ENCODE measurements around the gene FHOD3.

The FHOD3 gene

DNA sequence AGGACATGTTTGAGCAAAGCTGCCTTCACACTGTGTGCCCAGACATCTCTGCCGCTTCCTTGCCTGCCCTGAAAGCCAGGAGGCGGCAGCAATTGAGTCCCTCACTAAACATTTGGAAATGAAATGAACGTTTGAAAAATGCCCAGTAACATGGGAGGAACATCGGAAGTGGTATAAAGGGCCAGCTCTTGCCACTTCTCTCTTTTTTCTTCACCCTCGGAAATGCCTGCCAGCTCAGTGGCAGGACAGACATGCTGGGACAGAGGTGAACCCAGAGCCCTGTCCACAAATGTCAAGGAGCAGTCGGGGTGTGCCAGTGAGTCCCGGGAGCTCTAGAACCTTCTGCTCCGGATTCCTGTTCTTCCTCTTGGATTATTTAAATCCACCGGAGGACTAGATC is 485.2 kb downstream of the FHOD3 start:
- no peaks in the 10 kb centered on the region for H3K27me3 Mint-ChIP-seq
- no peaks in the 10 kb centered on the region for H3K9me3 Mint-ChIP-seq
- peaks cover 3% of the 10 kb centered on the region for H3K36me3 Mint-ChIP-seq
- DNase-seq (ENCODE audit: low spot score in 2 of 2) (no peak), ATAC-seq (ENCODE audit: low read depth) (no peak)
- no peaks in the 10 kb centered on the region for H3K4me1 Mint-ChIP-seq
- no peak overlapping the region for H3K4me3 Mint-ChIP-seq
- H3K27ac Mint-ChIP-seq = no peak overlapping the region

DNA sequence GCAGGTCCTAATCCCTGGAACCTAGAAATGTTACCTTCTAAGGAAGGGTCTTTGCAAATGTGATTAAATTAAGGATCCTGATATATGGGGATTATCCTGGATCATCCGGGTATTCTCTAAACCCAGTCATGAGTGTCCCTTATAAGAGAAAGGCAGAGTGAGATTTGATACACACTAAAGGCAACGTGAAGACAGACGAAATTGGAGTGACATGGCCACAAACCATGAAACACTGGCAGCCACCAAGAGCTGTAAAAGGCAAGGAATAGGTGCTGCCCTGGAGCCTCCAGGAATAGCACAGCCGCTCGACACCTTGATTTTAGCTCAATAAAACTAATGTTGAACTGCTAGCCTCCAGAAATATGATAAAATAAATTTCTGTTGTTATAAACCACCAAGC is 486.3 kb downstream of the FHOD3 start:
- H3K36me3 Mint-ChIP-seq = peaks cover 5% of the 10 kb centered on the region
- DNase-seq (ENCODE audit: low spot score in 2 of 2) = no peak
- H3K4me3 Mint-ChIP-seq = no peak overlapping the region
- no peak for ATAC-seq (ENCODE audit: low read depth)
- no peaks in the 10 kb centered on the region for H3K9me3 Mint-ChIP-seq
- H3K4me1 Mint-ChIP-seq = no peaks in the 10 kb centered on the region
- H3K27me3 Mint-ChIP-seq = no peaks in the 10 kb centered on the region
- H3K27ac Mint-ChIP-seq = no peak overlapping the region

DNA sequence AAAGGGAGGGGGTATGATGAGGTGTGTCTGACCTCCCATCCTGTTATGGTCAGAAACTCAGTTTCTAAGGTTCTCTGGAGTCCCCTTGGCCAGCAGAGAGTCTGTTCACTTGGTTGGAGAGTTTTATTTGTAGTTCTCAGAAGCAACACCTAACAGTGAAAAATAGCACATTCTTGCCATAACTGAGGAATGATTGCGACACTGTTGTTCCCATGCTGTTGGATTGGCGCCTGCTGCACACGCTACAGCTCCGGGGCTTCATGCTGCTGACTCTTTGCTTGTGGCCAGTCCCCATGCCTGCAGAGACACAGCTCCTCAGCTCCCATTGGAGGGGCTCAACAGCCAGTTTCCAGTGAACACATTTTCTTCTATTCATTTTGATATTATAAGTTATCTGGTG is 489.2 kb downstream of the FHOD3 start:
- Mint-ChIP-seq H3K27ac (no peak overlapping the region), H3K4me3 (no peak overlapping the region), H3K4me1 (no peaks in the 10 kb centered on the region), H3K9me3 (peaks cover 5% of the 10 kb centered on the region), H3K36me3 (peaks cover 20% of the 10 kb centered on the region), H3K27me3 (no peaks in the 10 kb centered on the region)
- DNase-seq (ENCODE audit: low spot score in 2 of 2) = no peak
- ATAC-seq (ENCODE audit: low read depth) = no peak

DNA sequence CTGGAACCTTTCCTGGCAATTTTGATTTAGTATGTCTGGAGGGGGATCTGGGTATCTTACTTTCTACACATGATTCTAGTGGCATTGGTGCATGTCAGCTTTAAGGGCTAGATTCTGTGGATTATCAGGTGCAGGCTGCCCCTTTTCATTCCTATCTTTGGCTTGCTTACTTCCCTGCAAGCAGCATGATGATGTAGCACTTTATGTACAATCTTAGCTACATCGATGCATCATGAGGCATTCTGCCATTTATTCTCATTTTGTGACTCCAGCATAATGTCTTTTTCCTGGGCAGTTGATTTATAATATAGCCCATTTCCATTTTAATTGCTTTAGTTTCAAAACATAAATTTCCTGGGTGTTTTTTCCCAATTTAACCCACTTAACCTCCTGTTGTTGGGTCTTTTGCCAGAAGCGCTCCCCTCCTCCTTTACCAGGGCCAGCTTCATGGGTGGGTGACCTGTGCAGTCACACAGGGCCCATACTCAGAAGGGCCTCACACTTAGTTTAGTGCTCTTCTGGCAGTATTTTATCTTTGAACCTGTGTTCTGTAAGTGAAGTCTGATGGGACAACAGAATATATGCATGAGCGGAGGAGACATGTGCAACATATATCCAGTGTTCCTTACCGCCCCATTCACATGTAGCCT is 495.2 kb downstream of the FHOD3 start:
- ATAC-seq (ENCODE audit: low read depth) (no peak), DNase-seq (ENCODE audit: low spot score in 2 of 2) (no peak)
- Mint-ChIP-seq H3K9me3 (peaks cover 5% of the 10 kb centered on the region), H3K27me3 (no peaks in the 10 kb centered on the region), H3K36me3 (peaks cover 47% of the 10 kb centered on the region), H3K27ac (no peak overlapping the region), H3K4me1 (no peaks in the 10 kb centered on the region), H3K4me3 (no peak overlapping the region)

DNA sequence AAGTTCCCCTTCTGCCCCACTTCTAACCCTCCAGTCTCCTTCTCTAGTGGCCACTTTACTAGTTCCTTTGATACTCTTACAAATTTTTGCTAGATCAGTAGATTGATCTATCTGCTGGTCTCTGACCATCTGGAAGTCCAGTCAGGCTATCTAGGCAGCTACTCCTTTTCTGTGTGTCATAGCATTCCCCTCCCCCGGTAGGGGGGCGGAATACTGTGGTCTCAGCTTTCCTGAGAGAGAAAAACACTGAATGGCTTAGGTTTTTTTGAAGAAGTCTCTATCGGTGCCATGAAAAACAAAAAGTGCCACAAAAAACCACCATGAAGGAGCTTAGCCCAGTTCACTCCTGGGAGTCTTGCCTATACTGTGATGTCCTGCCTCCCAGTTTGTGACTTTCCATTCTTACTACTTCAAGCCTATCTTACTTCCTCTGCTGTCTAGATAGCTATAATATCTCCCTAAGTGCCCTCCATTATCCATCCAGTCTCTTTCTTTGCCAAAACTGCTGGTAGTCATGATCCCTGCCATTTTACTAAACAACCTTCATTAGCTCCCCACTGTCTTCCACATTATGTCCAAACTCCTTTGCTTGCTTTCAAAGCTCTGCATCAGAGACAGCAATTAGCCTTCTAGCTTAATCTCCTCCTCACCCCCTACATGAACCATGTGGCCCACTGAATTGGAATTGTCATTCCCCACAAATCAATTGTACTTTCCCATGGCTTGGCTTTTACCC is 501.4 kb downstream of the FHOD3 start:
- DNase-seq (ENCODE audit: low spot score in 2 of 2) (no peak), ATAC-seq (ENCODE audit: low read depth) (no peak)
- H3K27ac Mint-ChIP-seq = no peak overlapping the region
- no peaks in the 10 kb centered on the region for H3K9me3 Mint-ChIP-seq
- no peak overlapping the region for H3K4me3 Mint-ChIP-seq
- H3K27me3 Mint-ChIP-seq = no peaks in the 10 kb centered on the region
- no peaks in the 10 kb centered on the region for H3K4me1 Mint-ChIP-seq
- H3K36me3 Mint-ChIP-seq = peaks cover 59% of the 10 kb centered on the region

DNA sequence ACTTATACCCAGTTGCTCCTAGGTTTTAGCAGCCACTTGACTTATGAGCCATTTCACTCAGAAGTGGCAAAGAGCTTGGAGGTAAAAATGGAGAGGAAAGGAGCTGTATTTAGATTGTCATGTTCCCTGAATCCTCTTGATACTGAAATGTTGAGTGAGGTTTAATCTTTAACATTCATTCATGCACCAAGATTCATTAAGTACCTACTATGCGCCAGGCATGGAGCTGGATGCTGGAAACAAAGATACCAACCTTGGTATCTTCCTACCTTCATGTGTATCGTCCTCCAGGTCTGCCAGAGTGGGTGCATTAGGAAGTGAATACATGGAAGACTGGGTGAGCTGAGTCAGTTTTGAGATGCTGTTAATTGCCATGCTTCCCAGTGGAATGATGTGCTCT is 507.6 kb downstream of the FHOD3 start:
- Mint-ChIP-seq H3K4me3 (no peak overlapping the region), H3K27me3 (no peaks in the 10 kb centered on the region), H3K27ac (no peak overlapping the region), H3K9me3 (no peaks in the 10 kb centered on the region), H3K4me1 (peaks cover 2% of the 10 kb centered on the region), H3K36me3 (peaks cover 45% of the 10 kb centered on the region)
- DNase-seq (ENCODE audit: low spot score in 2 of 2) (no peak), ATAC-seq (ENCODE audit: low read depth) (no peak)

DNA sequence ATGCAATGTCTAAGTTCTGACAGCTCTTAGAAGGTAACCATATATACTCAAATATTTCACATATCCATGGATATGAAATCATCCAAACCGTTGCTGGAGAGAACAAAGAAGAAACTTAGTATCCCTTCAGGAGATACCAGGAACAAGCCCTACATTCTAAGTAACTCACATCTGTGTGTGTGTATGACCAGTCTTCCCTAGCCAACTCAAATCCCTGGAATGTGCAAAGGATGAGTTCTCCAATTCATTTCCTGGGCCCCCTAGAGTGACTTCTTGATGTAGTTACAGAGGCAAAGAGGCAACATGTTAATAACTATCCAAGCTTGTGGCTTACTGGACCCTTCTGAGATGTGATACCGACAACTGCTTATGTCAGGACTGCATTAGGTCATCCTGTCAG is 511.2 kb downstream of the FHOD3 start:
- no peaks in the 10 kb centered on the region for H3K27me3 Mint-ChIP-seq
- no peak overlapping the region for H3K4me3 Mint-ChIP-seq
- H3K4me1 Mint-ChIP-seq = peaks cover 2% of the 10 kb centered on the region
- peaks cover 27% of the 10 kb centered on the region for H3K36me3 Mint-ChIP-seq
- DNase-seq (ENCODE audit: low spot score in 2 of 2) (no peak), ATAC-seq (ENCODE audit: low read depth) (no peak)
- H3K27ac Mint-ChIP-seq = no peak overlapping the region
- H3K9me3 Mint-ChIP-seq = no peaks in the 10 kb centered on the region

DNA sequence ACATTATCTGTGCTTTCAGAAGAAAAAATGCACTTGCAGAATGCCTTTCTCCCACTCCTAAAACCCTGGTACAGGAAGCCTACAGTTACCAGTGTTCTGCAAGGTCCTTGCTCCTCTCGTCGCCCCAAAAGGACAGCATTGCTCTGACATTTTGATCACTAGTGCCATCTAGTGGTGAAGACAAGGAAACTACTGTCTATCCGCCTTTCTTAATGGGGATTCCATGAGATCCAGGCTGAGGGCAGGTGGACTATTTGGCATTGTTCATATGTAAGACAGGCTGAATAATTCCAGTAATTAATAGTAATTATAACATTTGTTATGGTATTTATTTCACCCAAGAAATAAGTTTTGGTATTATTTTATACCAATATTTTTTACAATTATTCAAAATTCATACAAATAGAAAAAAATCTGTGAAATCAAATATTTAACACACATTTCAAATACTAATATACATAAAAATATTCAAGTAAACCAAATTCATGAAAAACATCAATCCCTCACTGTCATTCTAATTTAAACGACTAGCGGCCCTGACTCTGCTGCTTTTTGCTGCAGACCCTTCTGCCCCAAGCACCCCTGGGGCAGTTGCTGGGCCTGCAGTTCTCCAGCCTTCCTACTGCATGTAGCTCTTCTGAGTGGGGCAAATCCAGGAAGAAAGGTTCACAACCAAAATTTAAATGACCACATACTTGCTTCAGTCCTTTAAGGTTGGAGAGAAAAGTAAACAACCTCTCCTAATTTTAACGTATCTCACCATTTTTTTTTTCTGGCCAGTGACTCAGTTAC is 512.3 kb downstream of the FHOD3 start:
- ATAC-seq (ENCODE audit: low read depth) (peak; percentile 92), DNase-seq (ENCODE audit: low spot score in 2 of 2) (peak; percentile 27 to 57)
- peaks cover 2% of the 10 kb centered on the region for H3K4me1 Mint-ChIP-seq
- no peak overlapping the region for H3K4me3 Mint-ChIP-seq
- no peaks in the 10 kb centered on the region for H3K9me3 Mint-ChIP-seq
- no peaks in the 10 kb centered on the region for H3K27me3 Mint-ChIP-seq
- H3K27ac Mint-ChIP-seq = no peak overlapping the region
- peaks cover 19% of the 10 kb centered on the region for H3K36me3 Mint-ChIP-seq

DNA sequence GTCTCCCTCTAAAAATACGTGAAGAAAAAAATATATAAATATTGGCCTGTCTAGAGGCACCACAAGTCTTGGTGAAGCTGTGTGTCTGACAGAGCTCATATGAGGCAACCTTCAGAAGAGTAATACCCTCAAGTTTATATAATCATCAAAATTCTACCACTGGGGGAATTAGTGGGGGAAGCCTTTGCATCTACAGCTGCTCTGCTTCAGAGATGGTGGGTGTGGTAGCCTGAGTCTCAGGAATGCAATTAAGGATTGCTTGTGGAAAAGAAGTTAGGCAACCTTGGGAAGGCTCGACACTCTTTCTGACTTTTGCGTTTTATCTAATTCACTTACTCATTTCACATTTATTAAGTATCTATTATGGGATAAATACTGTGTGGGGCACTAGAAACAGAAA is 513.9 kb downstream of the FHOD3 start:
- no peak for DNase-seq (ENCODE audit: low spot score in 2 of 2)
- Mint-ChIP-seq H3K36me3 (peaks cover 12% of the 10 kb centered on the region), H3K4me1 (peaks cover 2% of the 10 kb centered on the region)

DNA sequence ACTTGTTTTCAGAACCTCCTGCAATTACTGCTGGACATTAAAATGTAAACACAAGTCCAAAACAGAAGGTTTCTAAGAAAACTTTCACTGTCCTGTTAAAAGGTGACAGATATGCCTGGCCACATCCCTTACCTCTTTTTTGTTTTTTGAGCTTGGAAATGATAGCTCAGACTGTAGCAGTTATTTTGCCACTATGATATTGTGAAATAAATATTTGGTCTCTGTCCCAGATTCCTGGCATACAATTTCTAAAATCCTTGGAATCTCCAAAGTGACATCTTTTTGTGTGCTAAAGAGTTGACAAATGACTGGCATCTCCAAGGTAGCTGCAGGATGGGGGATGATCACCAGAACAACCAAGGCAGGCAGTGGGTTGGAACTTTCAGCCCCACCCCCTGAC is 514.4 kb downstream of the FHOD3 start:
- H3K27ac Mint-ChIP-seq = no peak overlapping the region
- no peaks in the 10 kb centered on the region for H3K9me3 Mint-ChIP-seq
- H3K4me1 Mint-ChIP-seq = peaks cover 2% of the 10 kb centered on the region
- H3K36me3 Mint-ChIP-seq = peaks cover 13% of the 10 kb centered on the region
- no peaks in the 10 kb centered on the region for H3K27me3 Mint-ChIP-seq
- no peak for DNase-seq (ENCODE audit: low spot score in 2 of 2)
- H3K4me3 Mint-ChIP-seq = no peak overlapping the region
- ATAC-seq (ENCODE audit: low read depth) = no peak

More for the DNA sequence above, 513.9 kb downstream of the FHOD3 start:
- H3K4me3 Mint-ChIP-seq = no peak overlapping the region
- ATAC-seq (ENCODE audit: low read depth) = no peak
- H3K9me3 Mint-ChIP-seq = no peaks in the 10 kb centered on the region
- H3K27ac Mint-ChIP-seq = no peak overlapping the region
- no peaks in the 10 kb centered on the region for H3K27me3 Mint-ChIP-seq

DNA sequence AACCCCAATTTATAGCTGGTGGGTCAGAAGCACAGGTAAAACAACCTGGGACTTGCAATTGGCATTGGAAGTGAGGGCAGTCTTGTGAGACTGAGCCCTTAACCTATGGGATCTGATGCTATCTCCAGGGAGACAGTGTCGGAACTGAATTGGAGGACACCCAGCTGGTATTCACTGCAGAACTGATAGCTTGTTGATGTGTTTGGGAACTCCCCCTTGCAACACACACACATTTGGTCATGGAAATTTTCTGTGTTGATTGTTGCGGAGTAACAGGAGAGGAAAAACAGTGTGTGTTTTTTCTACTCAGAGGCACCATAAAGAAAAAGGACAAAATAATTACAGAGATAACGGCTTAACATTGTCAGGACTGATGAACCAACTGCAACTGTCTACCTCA is 515.2 kb downstream of the FHOD3 start:
- H3K4me3 Mint-ChIP-seq = no peak overlapping the region
- DNase-seq (ENCODE audit: low spot score in 2 of 2) = no peak
- H3K4me1 Mint-ChIP-seq = peaks cover 2% of the 10 kb centered on the region
- ATAC-seq (ENCODE audit: low read depth) = no peak
- H3K27ac Mint-ChIP-seq = peak overlapping the region; percentile 49
- no peaks in the 10 kb centered on the region for H3K9me3 Mint-ChIP-seq
- H3K27me3 Mint-ChIP-seq = no peaks in the 10 kb centered on the region
- H3K36me3 Mint-ChIP-seq = peaks cover 10% of the 10 kb centered on the region

DNA sequence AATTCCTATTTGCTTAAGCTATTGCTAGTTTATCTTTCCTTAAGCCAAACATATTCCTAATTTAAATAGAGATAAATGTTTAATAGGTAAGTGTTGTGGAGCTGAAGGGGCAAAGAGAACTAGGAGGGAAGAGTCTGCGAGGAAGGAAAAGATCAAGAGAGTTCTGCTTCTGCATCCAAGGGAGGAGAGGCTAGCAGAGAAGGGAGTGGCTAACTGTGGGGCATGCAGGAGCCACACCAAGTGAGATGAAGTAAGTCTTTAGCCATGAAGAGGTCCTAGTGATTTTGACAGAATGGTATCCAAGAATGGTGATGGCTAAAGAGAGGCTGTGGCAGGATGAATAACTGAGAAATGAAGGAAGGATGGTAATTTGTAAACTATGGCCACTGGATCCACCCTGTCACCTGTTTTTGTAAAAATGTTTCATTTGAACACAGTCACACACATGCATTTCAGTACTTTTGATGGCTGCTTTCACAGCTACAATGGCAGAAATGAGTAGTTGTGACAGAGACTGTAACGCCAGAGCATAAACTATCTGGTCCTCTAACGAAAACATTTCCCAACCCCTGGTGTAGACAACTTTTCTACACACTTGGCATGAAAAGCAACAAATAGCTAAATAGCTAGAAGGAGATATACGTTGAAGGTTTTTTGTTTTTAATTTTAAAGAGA is 515.7 kb downstream of the FHOD3 start:
- peaks cover 13% of the 10 kb centered on the region for H3K36me3 Mint-ChIP-seq
- peak overlapping the region; percentile 49 for H3K27ac Mint-ChIP-seq
- peaks cover 2% of the 10 kb centered on the region for H3K4me1 Mint-ChIP-seq
- H3K9me3 Mint-ChIP-seq = no peaks in the 10 kb centered on the region
- H3K27me3 Mint-ChIP-seq = no peaks in the 10 kb centered on the region
- no peak overlapping the region for H3K4me3 Mint-ChIP-seq
- no peak for DNase-seq (ENCODE audit: low spot score in 2 of 2)
- ATAC-seq (ENCODE audit: low read depth) = no peak

DNA sequence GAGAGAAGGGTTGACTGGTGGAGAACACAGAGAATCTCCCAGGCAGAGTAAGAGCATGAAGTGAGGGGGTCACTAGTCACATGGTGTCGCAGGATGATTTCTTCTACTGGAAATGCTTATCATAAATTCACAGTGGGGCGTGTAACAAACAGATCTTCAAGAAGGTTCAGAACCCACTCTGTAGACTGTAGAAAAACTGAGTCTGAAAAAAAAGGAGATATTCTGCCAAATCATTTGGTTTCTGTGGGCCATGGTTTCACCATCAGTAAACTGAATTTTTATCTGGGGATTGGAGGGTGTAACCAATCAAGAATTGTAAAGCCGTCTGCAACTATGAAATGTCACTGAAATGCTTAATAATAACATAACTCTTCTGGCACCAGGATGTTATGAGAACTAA is 516.3 kb downstream of the FHOD3 start:
- H3K9me3 Mint-ChIP-seq = no peaks in the 10 kb centered on the region
- peaks cover 2% of the 10 kb centered on the region for H3K4me1 Mint-ChIP-seq
- DNase-seq (ENCODE audit: low spot score in 2 of 2) = no peak
- ATAC-seq (ENCODE audit: low read depth) = no peak
- H3K27ac Mint-ChIP-seq = no peak overlapping the region
- H3K4me3 Mint-ChIP-seq = no peak overlapping the region
- H3K27me3 Mint-ChIP-seq = no peaks in the 10 kb centered on the region
- H3K36me3 Mint-ChIP-seq = peaks cover 16% of the 10 kb centered on the region

DNA sequence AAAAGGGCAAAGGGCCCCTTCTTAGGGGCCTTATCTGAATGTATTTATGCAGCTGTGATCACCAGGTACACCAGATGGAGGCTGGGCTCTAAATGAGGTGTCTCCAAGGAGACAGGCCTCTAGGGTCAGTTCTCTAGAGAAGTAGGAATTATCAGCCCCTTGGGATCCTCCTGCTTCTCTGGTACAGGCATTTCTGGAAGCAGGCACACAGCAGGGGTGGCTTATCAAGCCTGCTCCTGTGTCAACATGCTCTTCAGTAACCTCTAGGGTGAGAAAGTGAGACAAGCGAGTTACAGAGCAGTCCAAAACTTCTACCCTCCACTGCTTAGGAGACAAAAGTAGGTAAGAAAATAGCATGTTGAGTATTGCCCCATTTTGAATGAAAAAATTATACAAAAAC is 517.5 kb downstream of the FHOD3 start:
- ATAC-seq (ENCODE audit: low read depth) (no peak), DNase-seq (ENCODE audit: low spot score in 2 of 2) (no peak)
- Mint-ChIP-seq H3K4me1 (no peaks in the 10 kb centered on the region), H3K27ac (no peak overlapping the region), H3K9me3 (no peaks in the 10 kb centered on the region), H3K27me3 (no peaks in the 10 kb centered on the region), H3K4me3 (no peak overlapping the region), H3K36me3 (peaks cover 16% of the 10 kb centered on the region)
